Activated CD8-positive, alpha-beta memory T cell treated with anti-CD3 and anti-CD28 coated beads, Interleukin-2, amount 50 U/mL, for 1 hour (primary cell): Measurements from ENCODE around the gene ZRANB3.
"Not testable (repeated sequence)": the region's sequence is repeated elsewhere in the genome, so short reads cannot be mapped to it uniquely, and the experiment has no call there.

ENCODE experiments used
- DNase-seq: peaks from one replicate; pipeline ENCODE4 v3.0.0-alpha.2; 2020; ENCODE audit errors: extremely low read depth

Gene ZRANB3

GRCh38 chr2:135125940-135126339, 405.1 kb downstream of the ZRANB3 start:
- no peak for DNase-seq

GRCh38 chr2:135124924-135125886, 405.8 kb downstream of the ZRANB3 start:
- DNase-seq, result no peak

- DNase-seq, result not testable (repeated sequence)
Measured at GRCh38 chr2:135121658-135122039, 409.4 kb downstream of the ZRANB3 start.

GRCh38 chr2:135121016-135121657, 409.9 kb downstream of the ZRANB3 start:
- DNase-seq, result no peak

- DNase-seq, result no peak
Measured at GRCh38 chr2:135119582-135119981, 411.4 kb downstream of the ZRANB3 start.

- DNase-seq, result no peak
Measured at GRCh38 chr2:135113322-135113721, 417.7 kb downstream of the ZRANB3 start.

GRCh38 chr2:135105513-135106316, 425.3 kb downstream of the ZRANB3 start:
- not testable (repeated sequence) for DNase-seq

GRCh38 chr2:135103843-135104242, 427.2 kb downstream of the ZRANB3 start:
- no peak for DNase-seq

GRCh38 chr2:135099802-135100483, 431.1 kb downstream of the ZRANB3 start:
- DNase-seq, result no peak

- no peak for DNase-seq
Measured at GRCh38 chr2:135097532-135098231, 433.3 kb downstream of the ZRANB3 start.

- no peak for DNase-seq
Measured at GRCh38 chr2:135096665-135097446, 434.2 kb downstream of the ZRANB3 start.

- DNase-seq, result no peak
Measured at GRCh38 chr2:135095591-135095990, 435.4 kb downstream of the ZRANB3 start.

GRCh38 chr2:135094508-135094907, 436.5 kb downstream of the ZRANB3 start:
- no peak for DNase-seq

GRCh38 chr2:135093670-135094330, 437.2 kb downstream of the ZRANB3 start:
- DNase-seq, result no peak

- no peak for DNase-seq
Measured at GRCh38 chr2:135093193-135093592, 437.8 kb downstream of the ZRANB3 start.

GRCh38 chr2:135091681-135092080, 439.3 kb downstream of the ZRANB3 start:
- DNase-seq, result no peak

- DNase-seq, result not testable (repeated sequence)
Measured at GRCh38 chr2:135089597-135089996, 441.4 kb downstream of the ZRANB3 start.
